Measurements from ENCODE around the gene CUX1.

DNA sequence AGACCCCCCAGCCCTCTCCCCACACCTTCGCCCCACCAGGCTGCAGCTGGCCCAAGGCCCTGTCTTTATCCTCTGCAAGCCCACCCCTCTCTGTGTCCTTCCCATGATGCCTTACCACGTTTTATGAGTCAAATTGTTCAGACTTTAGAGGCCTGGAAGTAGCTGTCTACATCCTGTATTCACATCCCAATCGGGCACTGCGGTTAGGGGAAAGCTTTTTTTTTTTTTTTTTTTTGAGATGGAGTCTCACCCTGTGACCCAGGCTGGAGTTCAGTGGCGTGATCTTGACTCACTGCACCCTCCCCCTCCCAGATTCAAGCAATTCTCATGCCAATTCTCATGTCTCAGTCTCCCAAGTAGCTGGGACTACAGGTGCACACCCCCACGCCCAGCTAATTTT is 347.7 kb downstream of the CUX1 start:
- TF ChIP-seq, protein P1, sequence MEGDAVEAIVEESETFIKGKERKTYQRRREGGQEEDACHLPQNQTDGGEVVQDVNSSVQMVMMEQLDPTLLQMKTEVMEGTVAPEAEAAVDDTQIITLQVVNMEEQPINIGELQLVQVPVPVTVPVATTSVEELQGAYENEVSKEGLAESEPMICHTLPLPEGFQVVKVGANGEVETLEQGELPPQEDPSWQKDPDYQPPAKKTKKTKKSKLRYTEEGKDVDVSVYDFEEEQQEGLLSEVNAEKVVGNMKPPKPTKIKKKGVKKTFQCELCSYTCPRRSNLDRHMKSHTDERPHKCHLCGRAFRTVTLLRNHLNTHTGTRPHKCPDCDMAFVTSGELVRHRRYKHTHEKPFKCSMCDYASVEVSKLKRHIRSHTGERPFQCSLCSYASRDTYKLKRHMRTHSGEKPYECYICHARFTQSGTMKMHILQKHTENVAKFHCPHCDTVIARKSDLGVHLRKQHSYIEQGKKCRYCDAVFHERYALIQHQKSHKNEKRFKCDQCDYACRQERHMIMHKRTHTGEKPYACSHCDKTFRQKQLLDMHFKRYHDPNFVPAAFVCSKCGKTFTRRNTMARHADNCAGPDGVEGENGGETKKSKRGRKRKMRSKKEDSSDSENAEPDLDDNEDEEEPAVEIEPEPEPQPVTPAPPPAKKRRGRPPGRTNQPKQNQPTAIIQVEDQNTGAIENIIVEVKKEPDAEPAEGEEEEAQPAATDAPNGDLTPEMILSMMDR (IDR thresholded peaks at IDR 0.05; ENCODE audit: low read length): no peak
- TF ChIP-seq EZH2 (optimal IDR thresholded peaks at IDR 0.05; ENCODE audit: low read depth, low read length) (no peak), EZH2phosphoT487 (IDR thresholded peaks at IDR 0.05; ENCODE audit: low read length) (no peak)

Data from MM.1S (cell line).